ENCODE measurements around the gene ARSG.
"Not testable (repeated sequence)": the region's sequence is repeated elsewhere in the genome, so short reads cannot be mapped to it uniquely, and the experiment has no call there.

ARSG gene

DNA sequence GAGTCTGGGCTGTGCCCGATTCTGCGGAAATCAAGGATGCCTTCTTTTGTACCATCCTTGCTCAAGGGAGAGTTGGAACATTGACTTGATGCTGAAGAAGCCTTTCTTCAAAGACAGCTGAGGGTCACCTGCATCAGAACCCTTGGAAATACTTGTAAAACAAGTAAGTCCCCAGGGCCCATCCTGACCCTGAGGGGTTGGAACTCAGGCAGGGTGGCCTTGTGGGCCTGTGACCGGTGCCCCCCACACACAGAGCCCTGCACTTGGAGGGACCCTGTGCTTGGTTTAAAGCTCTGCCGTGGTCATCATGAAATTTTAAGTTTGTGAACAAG is 109.1 kb downstream of the ARSG start:
- TF ChIP-seq, protein P1, sequence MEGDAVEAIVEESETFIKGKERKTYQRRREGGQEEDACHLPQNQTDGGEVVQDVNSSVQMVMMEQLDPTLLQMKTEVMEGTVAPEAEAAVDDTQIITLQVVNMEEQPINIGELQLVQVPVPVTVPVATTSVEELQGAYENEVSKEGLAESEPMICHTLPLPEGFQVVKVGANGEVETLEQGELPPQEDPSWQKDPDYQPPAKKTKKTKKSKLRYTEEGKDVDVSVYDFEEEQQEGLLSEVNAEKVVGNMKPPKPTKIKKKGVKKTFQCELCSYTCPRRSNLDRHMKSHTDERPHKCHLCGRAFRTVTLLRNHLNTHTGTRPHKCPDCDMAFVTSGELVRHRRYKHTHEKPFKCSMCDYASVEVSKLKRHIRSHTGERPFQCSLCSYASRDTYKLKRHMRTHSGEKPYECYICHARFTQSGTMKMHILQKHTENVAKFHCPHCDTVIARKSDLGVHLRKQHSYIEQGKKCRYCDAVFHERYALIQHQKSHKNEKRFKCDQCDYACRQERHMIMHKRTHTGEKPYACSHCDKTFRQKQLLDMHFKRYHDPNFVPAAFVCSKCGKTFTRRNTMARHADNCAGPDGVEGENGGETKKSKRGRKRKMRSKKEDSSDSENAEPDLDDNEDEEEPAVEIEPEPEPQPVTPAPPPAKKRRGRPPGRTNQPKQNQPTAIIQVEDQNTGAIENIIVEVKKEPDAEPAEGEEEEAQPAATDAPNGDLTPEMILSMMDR (IDR thresholded peaks at IDR 0.05; ENCODE audit: low read depth, low read length), result no peak
- no peaks in the 10 kb centered on the region for H3K27me3 ChIP-seq (ENCODE audit: insufficient read depth, low read depth, severe bottlenecking)
- no peaks in the 10 kb centered on the region for H3K36me3 ChIP-seq
- no peak for DNase-seq
- no peak overlapping the region for H3K4me3 ChIP-seq (ENCODE audit: low read depth, low read length)
- no peak overlapping the region for H3K27ac ChIP-seq
- no peaks in the 10 kb centered on the region for H3K9me3 ChIP-seq (ENCODE audit: severe bottlenecking)

- H3K27me3 ChIP-seq (ENCODE audit: insufficient read depth, low read depth, severe bottlenecking), result no peaks in the 10 kb centered on the region
- TF ChIP-seq, protein P1 (IDR thresholded peaks at IDR 0.05; ENCODE audit: low read depth, low read length), result no peak
- H3K9me3 ChIP-seq (ENCODE audit: severe bottlenecking), result peaks cover 2% of the 10 kb centered on the region
- H3K4me3 ChIP-seq (ENCODE audit: low read depth, low read length), result no peak overlapping the region
- DNase-seq, result no peak
- H3K36me3 ChIP-seq, result no peaks in the 10 kb centered on the region
- H3K27ac ChIP-seq, result no peak overlapping the region
These were observed 110.0 kb downstream of the ARSG start for GRCh38 chr17:68401288-68401687.

DNA sequence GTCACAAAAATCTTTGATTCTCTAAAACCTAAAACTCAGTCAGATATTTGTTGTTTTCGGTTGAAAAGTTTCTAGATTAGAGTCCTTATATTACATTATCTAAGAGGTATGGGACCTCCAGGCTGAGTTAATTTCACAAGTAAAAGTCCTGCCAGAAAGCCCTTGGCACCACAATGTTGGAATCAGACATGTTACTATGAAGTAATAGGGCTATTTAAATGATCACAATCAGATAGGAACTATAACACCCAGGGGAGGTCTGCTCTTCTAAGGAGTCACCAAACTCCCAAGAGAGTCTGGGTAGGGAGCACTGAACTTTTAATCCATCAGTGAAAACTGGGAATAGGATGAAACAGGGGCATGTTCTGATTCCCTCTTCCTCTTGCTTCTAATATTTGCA is 111.8 kb downstream of the ARSG start:
- no peak overlapping the region for H3K4me3 ChIP-seq (ENCODE audit: low read depth, low read length)
- no peak for DNase-seq
- H3K27ac ChIP-seq, result no peak overlapping the region
- no peaks in the 10 kb centered on the region for H3K36me3 ChIP-seq
- TF ChIP-seq, protein P1 (IDR thresholded peaks at IDR 0.05; ENCODE audit: low read depth, low read length), result no peak
- H3K27me3 ChIP-seq (ENCODE audit: insufficient read depth, low read depth, severe bottlenecking), result no peaks in the 10 kb centered on the region
- peaks cover 2% of the 10 kb centered on the region for H3K9me3 ChIP-seq (ENCODE audit: severe bottlenecking)

- not testable (repeated sequence) for H3K9me3 ChIP-seq (ENCODE audit: severe bottlenecking); H3K36me3 ChIP-seq
These were observed 112.5 kb downstream of the ARSG start for GRCh38 chr17:68403837-68404236.

GRCh38 chr17:68407656-68408055 is 116.4 kb downstream of the ARSG start:
- H3K9me3 ChIP-seq (ENCODE audit: severe bottlenecking); H3K36me3 ChIP-seq; H3K27me3 ChIP-seq (ENCODE audit: insufficient read depth, low read depth, severe bottlenecking); DNase-seq; H3K4me3 ChIP-seq (ENCODE audit: low read depth, low read length); H3K27ac ChIP-seq: not testable (repeated sequence)

More at GRCh38 chr17:68403837-68404236, 112.5 kb downstream of the ARSG start:
- H3K27ac ChIP-seq; H3K27me3 ChIP-seq (ENCODE audit: insufficient read depth, low read depth, severe bottlenecking); DNase-seq; H3K4me3 ChIP-seq (ENCODE audit: low read depth, low read length): not testable (repeated sequence)

DNA sequence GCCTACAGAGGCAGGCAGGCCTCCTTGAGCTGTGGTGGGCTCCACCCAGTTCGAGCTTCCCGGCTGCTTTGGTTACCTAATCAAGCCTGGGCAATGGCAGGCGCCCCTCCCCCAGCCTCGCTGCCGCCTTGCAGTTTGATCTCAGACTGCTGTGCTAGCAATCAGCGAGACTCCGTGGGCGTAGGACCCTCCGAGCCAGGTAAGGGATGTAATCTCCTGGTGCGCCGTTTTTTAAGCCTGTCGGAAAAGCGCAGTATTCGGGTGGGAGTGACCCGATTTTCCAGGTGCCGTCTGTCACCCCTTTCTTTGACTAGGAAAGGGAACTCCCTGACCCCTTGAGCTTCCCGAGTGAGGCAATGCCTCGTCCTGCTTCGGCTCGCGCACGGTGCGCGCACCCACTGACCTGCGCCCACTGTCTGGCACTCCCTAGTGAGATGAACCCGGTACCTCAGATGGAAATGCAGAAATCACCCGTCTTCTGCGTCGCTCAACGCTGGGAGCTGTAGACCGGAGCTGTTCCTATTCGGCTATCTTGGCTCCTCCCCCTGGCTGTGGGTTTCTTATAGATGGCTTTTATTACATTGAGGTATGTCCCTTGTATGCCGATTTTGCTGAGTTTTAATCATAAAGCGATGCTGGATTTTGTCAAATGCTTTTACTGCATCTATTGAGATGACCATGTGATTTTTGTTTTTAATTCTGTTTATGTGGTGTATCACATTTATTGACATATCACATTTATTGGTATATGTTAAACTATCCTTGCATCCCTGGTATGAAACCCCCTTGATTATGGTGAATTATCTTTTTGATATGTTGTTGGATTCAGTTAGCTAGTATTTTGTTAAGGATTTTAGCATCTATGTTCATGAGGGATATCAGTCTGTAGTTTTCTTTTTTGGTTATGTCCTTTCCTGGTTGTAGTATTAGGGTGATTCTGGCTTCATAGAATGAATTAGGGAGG is 122.6 kb downstream of the ARSG start:
- H3K9me3 ChIP-seq (ENCODE audit: severe bottlenecking); H3K27ac ChIP-seq: not testable (repeated sequence)

GRCh38 chr17:68414901-68415300 is 123.6 kb downstream of the ARSG start:
- H3K27ac ChIP-seq; H3K27me3 ChIP-seq (ENCODE audit: insufficient read depth, low read depth, severe bottlenecking); H3K9me3 ChIP-seq (ENCODE audit: severe bottlenecking); H3K36me3 ChIP-seq; H3K4me3 ChIP-seq (ENCODE audit: low read depth, low read length); DNase-seq: not testable (repeated sequence)

More for the DNA sequence above, 122.6 kb downstream of the ARSG start:
- not testable (repeated sequence) for H3K27me3 ChIP-seq (ENCODE audit: insufficient read depth, low read depth, severe bottlenecking); DNase-seq; H3K4me3 ChIP-seq (ENCODE audit: low read depth, low read length); H3K36me3 ChIP-seq

DNA sequence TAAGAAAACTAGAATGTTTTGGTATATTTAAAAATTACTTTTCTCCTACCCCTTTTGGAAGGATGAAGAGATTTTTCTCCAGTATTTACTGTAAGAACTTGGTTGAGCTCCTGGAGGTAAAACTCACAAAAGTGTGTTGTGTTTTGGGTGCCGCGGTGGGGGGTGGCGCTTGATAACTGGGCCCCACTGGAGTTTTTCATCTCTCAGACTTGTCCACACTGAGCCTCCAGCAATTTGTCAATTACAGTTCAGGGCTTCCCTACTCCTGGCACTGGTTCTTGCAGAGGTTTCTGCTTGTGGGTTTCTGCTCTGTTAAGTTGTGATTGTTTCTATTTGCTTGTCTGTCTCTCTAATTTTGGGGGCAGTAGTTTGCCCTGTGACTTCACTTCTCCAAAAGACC is 126.0 kb downstream of the ARSG start:
- H3K9me3 ChIP-seq (ENCODE audit: severe bottlenecking), result peaks cover 5% of the 10 kb centered on the region
- H3K4me3 ChIP-seq (ENCODE audit: low read depth, low read length), result no peak overlapping the region
- H3K36me3 ChIP-seq, result no peaks in the 10 kb centered on the region
- DNase-seq, result no peak
- TF ChIP-seq, protein P1 (IDR thresholded peaks at IDR 0.05; ENCODE audit: low read depth, low read length), result no peak
- no peak overlapping the region for H3K27ac ChIP-seq
- no peaks in the 10 kb centered on the region for H3K27me3 ChIP-seq (ENCODE audit: insufficient read depth, low read depth, severe bottlenecking)
